Heart left ventricle (tissue), 16 donors: Measurements from ENCODE around the gene CTNND1. TPM values are rescaled to one million over a fixed set of nuclear protein-coding genes. Genes with fewer than 3 reads are reported as not detected.

Source experiments
- ATAC-seq, 4 donors: fragments of 200-7000 bp; cut with Tn5 transposase; one replicate each; pipeline ENCODE4 v1.9.1; 2020 to 2022; ENCODE audit warnings: moderate library complexity in 4 of 4, mild to moderate bottlenecking in 3 of 4, moderate number of reproducible peaks in 1 of 4
- DNase-seq, 5 donors: peaks; one replicate each; pipeline ENCODE4 v3.0.0-alpha.2; 2020
- H3K27ac ChIP-seq, 12 donors: fragments of 200-600 bp; sonication (generic) in 4 of 12; one replicate each; pipeline versions ENCODE4 v1.5.0 to v1.8.0; 2016 to 2022; ENCODE audit warnings: mild to moderate bottlenecking in 2 of 12
- H3K27me3 ChIP-seq, 9 donors: fragments of 200-600 bp; sonication (generic) in 2 of 9; one replicate each; pipeline versions ENCODE4 v1.5.1 to v1.8.0; 2016 to 2022; ENCODE audit warnings: mild to moderate bottlenecking in 3 of 9
- H3K36me3 ChIP-seq, 9 donors: fragments of 200-600 bp; sonication (generic) in 2 of 9; one replicate each; pipeline versions ENCODE4 v1.5.0 to v1.8.0; 2018 to 2022; ENCODE audit warnings: mild to moderate bottlenecking in 2 of 9
- H3K4me1 ChIP-seq, 12 donors: fragments of 200-600 bp; sonication (generic) in 4 of 12; one replicate each; pipeline versions ENCODE4 v1.5.0 to v1.8.0; 2016 to 2022; ENCODE audit warnings: mild to moderate bottlenecking in 3 of 12
- H3K4me3 ChIP-seq, 12 donors: fragments of 200-600 bp; sonication (generic) in 4 of 12; one replicate each; pipeline versions ENCODE4 v1.5.0 to v1.8.0; 2017 to 2022; ENCODE audit warnings: mild to moderate bottlenecking in 9 of 12, moderate library complexity in 4 of 12
- H3K9me3 ChIP-seq, 12 donors: fragments of 200-600 bp; sonication (generic) in 4 of 12; one replicate each; pipeline versions ENCODE4 v1.5.0 to v1.8.0; 2016 to 2022; ENCODE audit warnings: mild to moderate bottlenecking in 1 of 12
- CTCF ChIP-seq, 12 donors: fragments of 200-600 bp; sonication (generic) in 4 of 12; IDR thresholded peaks; one replicate each; pipeline versions ENCODE4 v1.5.0 to v1.8.0; 2018 to 2022; ENCODE audit warnings: antibody characterized with exemption in 12 of 12, mild to moderate bottlenecking in 5 of 12
- POLR2A ChIP-seq, 2 donors: fragments of 450-650 bp; IDR thresholded peaks; one replicate each; pipeline ENCODE4 v1.6.1; 2017; ENCODE audit warnings: antibody characterized with exemption in 2 of 2, mild to moderate bottlenecking in 2 of 2, moderate library complexity in 2 of 2
- WGBS, 4 donors: extraction: QIAGEN DNeasy Blood & Tissue Kit in 2 of 4; methylation state at CpG; one replicate each; pipeline versions ENCODE4 v1.1.5 to v1.1.7; 2013 to 2018; 5-methylcytosine and 5-hydroxymethylcytosine counted together
- intact Hi-C, 10 donors: fragments of 100-400 bp; cut with DNase I; formaldehyde crosslinking; loops; one replicate each; pipeline versions ENCODE4 v1.11.1 to v1.14.2; 2022
- polyA plus RNA-seq, 2 donors: library from polyadenylated mRNA; stranded (reverse); fragments of 200-250 nt; gene quantifications; one replicate each; pipeline ENCODE4 v1.2.3, GENCODE V29; 2013
- total RNA-seq, 9 donors: library from RNA; depleted of rRNA in 2 of 9; stranded (reverse); fragments of >200 nt in 2 of 9; fragmentation: NEBNext Ultra II Directional in 3 of 9; extraction: Animal tissue kit (Norgen Biotek cat#: 25700) in 3 of 9; gene quantifications; one replicate each; pipeline versions ENCODE4 v1.1.0 to v1.2.4, GENCODE V29; 2016 to 2023
- donor health status: ischemic (EF 13 %, LVEDD 7.1; RV severe dilation, severe dysfunction).
- donor health status: healthy with polysubstance abuse.
- donor health status: DM: no; HTN: yes; CAD: no.
- donor health status: DM: no; HTN: no; CAD: no.
- donor health status: ischemic (EF 25% LVEDD 6.9; RV normal size, moderate dysfunction).
- donor health status: ischemic (EF 25% LVEDD 5.7; RV mildly dilated, moderate dysfunction).
- donor health status: healthy.
- donor health status: DM: yes; HTN: yes; CAD: no.
- donor health status: ischemic (EF 35%, LVEDD 5.7; RV mildly dilated, moderate dysfunction).
- donor health status: nonischemic (EF 11% LVEDD 7.7; RV severe dilation, severe dysfunction).
- donor health status: DM: yes; HTN: yes; CAD: no.
- donor health status: PGD.
- donor health status: ischemic (EF 29% LVEDD 5.4; RV normal size, mild dysfunction).
- donor health status: nonischemic (EF 23%, LVEDD 6.1; RV moderate dilation, normal function).

The CTNND1 gene
- total and polyA plus RNA-seq, 11 donors: 19.7 to 105 (median 58.6) TPM

GRCh38 chr11:57758174-57758573, 3.4 kb upstream of the CTNND1 start:
- Histone ChIP-seq H3K4me1 (peaks cover 0 to 7% (median 0%) of the 10 kb centered on the region in 12 donors), H3K36me3 (no peaks in the 10 kb centered on the region), H3K27me3 (no peaks in the 10 kb centered on the region), H3K27ac (no peak overlapping the region), H3K9me3 (no peaks in the 10 kb centered on the region), H3K4me3 (no peak overlapping the region)
- TF ChIP-seq POLR2A (IDR thresholded peaks at IDR 0.05) (no peak), CTCF (IDR thresholded peaks at IDR 0.05) (no peak)
- intact Hi-C loops: loop anchor here in 1 of 10 donors (10.0 kb wide), 1 partner anchor 757 kb away; no protein-coding TSS in a partner anchor
- ATAC-seq: no peak
- 86 to 94% (median 89%) methylated on average over 3 of the region's 3 CpGs for WGBS, 4 donors
- no peak for DNase-seq

- TF ChIP-seq POLR2A (IDR thresholded peaks at IDR 0.05) (no peak), CTCF (IDR thresholded peaks at IDR 0.05) (no peak)
- H3K9me3 ChIP-seq: no peaks in the 10 kb centered on the region
- peak overlapping the region; percentile 49 to 76 (median 66) for H3K4me3 ChIP-seq
- H3K36me3 ChIP-seq: peaks cover 0 to 3% (median 0%) of the 10 kb centered on the region in 9 donors
- H3K27me3 ChIP-seq: no peaks in the 10 kb centered on the region
- intact Hi-C loops: loop anchor here in 8 of 10 donors (1.0 to 5.0 kb wide), 6 partner anchors 14 to 40 kb away; partner anchors contain the start of gene SELENOH (in 1 of the 8)
- DNase-seq (no peak), ATAC-seq (peak in 2 of 4 donors; percentile 44 to 50)
- H3K27ac ChIP-seq: peak overlapping the region; percentile 84 to 97 (median 92)
- H3K4me1 ChIP-seq: peaks cover 0 to 47% (median 32%) of the 10 kb centered on the region in 12 donors
- 0 to 1% (median 1%) methylated on average over 9 of the region's 9 CpGs for WGBS, 4 donors
Observed at GRCh38 chr11:57762235-57762861, 746 bp downstream of the CTNND1 start.

GRCh38 chr11:57763568-57763967, 2.0 kb downstream of the CTNND1 start:
- Histone ChIP-seq H3K4me3 (peak overlapping the region; percentile 49 to 76 (median 66)), H3K27ac (peak overlapping the region in 11 of 12 donors; percentile 10 to 97 (median 92)), H3K9me3 (no peaks in the 10 kb centered on the region), H3K36me3 (peaks cover 0 to 3% (median 0%) of the 10 kb centered on the region in 9 donors), H3K4me1 (peaks cover 0 to 56% (median 38%) of the 10 kb centered on the region in 12 donors), H3K27me3 (no peaks in the 10 kb centered on the region)
- intact Hi-C loops: loop anchor here in 8 of 10 donors (2.0 to 5.0 kb wide), 5 partner anchors 13 to 39 kb away; no protein-coding TSS in a partner anchor
- no peak for DNase-seq
- peak in 6 of 12 donors; percentile 35 to 53 (median 38) for TF ChIP-seq CTCF (IDR thresholded peaks at IDR 0.05)
- TF ChIP-seq POLR2A (IDR thresholded peaks at IDR 0.05): no peak
- ATAC-seq: peak in 3 of 4 donors; percentile 34 to 60 (median 38)
- WGBS, 4 donors: 0 to 5% (median 1%) methylated on average over 1 of the region's 1 CpG

DNA sequence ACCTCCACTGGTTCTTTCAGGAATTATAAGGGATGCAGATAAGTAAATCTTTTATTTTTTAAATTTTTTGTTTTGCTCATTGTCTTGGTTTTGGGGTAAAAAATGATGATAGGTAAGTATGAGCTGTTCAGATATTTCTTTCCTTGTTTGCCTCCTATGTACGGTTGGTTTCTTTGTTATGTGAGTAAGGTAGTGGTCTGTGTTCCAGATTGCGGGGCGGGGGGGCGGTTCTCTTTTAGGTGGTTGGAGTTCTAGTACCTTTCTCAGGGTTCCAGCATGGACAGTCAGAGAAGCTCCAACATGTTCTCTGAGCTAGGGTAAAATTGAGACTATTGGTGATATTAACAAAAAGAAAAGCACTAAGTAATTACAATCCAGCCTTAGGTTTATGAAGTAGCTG, 2.4 kb downstream of the CTNND1 start:
- intact Hi-C loops: loop anchor here in 5 of 10 donors (5.0 kb wide), 2 partner anchors 33 to 38 kb away; no protein-coding TSS in a partner anchor
- no peak for ATAC-seq
- peaks cover 0 to 60% (median 43%) of the 10 kb centered on the region in 12 donors for H3K4me1 ChIP-seq

More for the DNA sequence above, 2.4 kb downstream of the CTNND1 start:
- Histone ChIP-seq H3K4me3 (peak overlapping the region; percentile 49 to 76 (median 66)), H3K9me3 (no peaks in the 10 kb centered on the region), H3K27me3 (no peaks in the 10 kb centered on the region), H3K36me3 (peaks cover 0 to 3% (median 0%) of the 10 kb centered on the region in 9 donors), H3K27ac (peak overlapping the region in 11 of 12 donors; percentile 14 to 97 (median 92))
- 16 to 20% (median 17%) methylated on average over 4 of the region's 4 CpGs for WGBS, 4 donors
- no peak for TF ChIP-seq POLR2A (IDR thresholded peaks at IDR 0.05)
- TF ChIP-seq CTCF (IDR thresholded peaks at IDR 0.05): no peak
- no peak for DNase-seq
